GM19372 (cell line): ENCODE results near the gene CEMIP.

Experiments
- ATAC-seq: cut with Tn5 transposase; IDR thresholded peaks from one replicate; pipeline ENCODE4 v1.9.1; 2021; ENCODE audit warnings: mild to moderate bottlenecking, low read depth, moderate library complexity; ENCODE audit not compliant: unreplicated experiment

The CEMIP gene

GRCh38 chr15:80992441-80992840 lies 213.3 kb downstream of the CEMIP start:
- ATAC-seq = no peak

- ATAC-seq = no peak
Measured at GRCh38 chr15:80996247-80996646, 217.1 kb downstream of the CEMIP start.

- ATAC-seq = no peak
Measured at GRCh38 chr15:80997692-80998091, 218.5 kb downstream of the CEMIP start.

- ATAC-seq = no peak
Measured at GRCh38 chr15:80998251-80998650, 219.1 kb downstream of the CEMIP start.

- ATAC-seq = no peak
Measured at GRCh38 chr15:80999623-81000036, 220.5 kb downstream of the CEMIP start.

GRCh38 chr15:81000144-81000623 lies 221.0 kb downstream of the CEMIP start:
- no peak for ATAC-seq

GRCh38 chr15:81000624-81001151 lies 221.5 kb downstream of the CEMIP start, which contains the start of gene TLNRD1:
Gene TLNRD1 (plus strand): TSS chr15:81000923. CDS start chr15:81002272, 1,349 bp downstream.
- peak; percentile 54 for ATAC-seq
